AG04450 (cell line): ENCODE measurements around the gene C11orf97. TPM values are rescaled to one million over a fixed set of nuclear protein-coding genes. Genes with fewer than 3 reads are reported as not detected.

Experiments used
- CTCF ChIA-PET: fragments of 300-600, 350-600 bp; formaldehyde crosslinking; extraction: SDS; loops from one replicate; lab custom pipeline; 2022; ENCODE audit warnings: antibody characterized with exemption, inconsistent platforms; lab: Charles Lee
- POLR2A ChIA-PET: fragments of 350-600 bp; formaldehyde crosslinking; extraction: SDS; loops from one replicate; lab custom pipeline; 2021; ENCODE audit warnings: antibody characterized with exemption, inconsistent platforms; lab: Yijun Ruan, JAX
- DNase-seq: peaks from one replicate; pipeline ENCODE4 v3.0.0-alpha.2; 2011; ENCODE audit warnings: low read depth, low spot score
- H3K27ac ChIP-seq: one replicate; pipeline ENCODE4 v1.5.1; 2012; ENCODE audit warnings: low read depth, low read length, control low read depth
- H3K27me3 ChIP-seq: one replicate; pipeline ENCODE4 v1.6.0; 2012; ENCODE audit warnings: low read length; ENCODE audit not compliant: control insufficient read depth, insufficient read depth
- H3K4me3 ChIP-seq: 2 replicates; pipeline ENCODE4 v1.5.1; 2011; ENCODE audit warnings: mild to moderate bottlenecking, low read depth, low read length, control low read depth
- H3K9me3 ChIP-seq: 2 replicates; pipeline ENCODE4 v1.5.1; 2012; ENCODE audit warnings: low read length; ENCODE audit not compliant: control insufficient read depth, insufficient read depth
- polyA plus RNA-seq: library from polyadenylated mRNA; depleted of rRNA; stranded (reverse); fragments of >200 nt; gene quantifications from 2 replicates; pipeline ENCODE4 v1.2.3, GENCODE V29; 2011
- TF ChIP-seq, protein P1 (sequence below): IDR thresholded peaks from 2 replicates; pipeline ENCODE4 v1.5.1; 2011; ENCODE audit warnings: low read depth, low read length, control low read depth, inconsistent platforms

C11orf97 gene
- polyA plus RNA-seq, 1 experiment = not detected

DNA sequence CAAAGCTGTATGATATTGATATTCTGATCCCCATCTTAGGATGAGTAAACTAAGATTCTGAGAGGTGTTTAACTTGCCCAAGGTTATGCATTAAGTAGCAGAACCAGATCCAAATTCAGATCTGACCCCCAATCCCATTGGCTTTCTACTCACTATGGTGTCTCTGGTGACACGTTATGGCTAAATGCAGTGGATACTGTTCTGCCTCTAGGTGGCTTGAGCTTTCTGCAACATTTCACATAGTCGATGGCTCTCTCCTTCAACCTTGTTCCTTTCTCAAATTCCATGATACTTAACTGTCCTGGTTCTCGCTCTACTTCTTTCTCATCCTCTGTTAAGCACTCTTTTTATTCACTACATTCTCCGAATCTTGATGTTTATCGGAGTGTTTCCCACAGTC lies 9.4 kb downstream of the C11orf97 start:
- ChIA-PET CTCF (interaction anchor here (0.9 to 13.7 kb wide), 10 partner anchors 9 to 101 kb away, joined by 3 to 212 read pairs (median 4); partner anchors contain the start of gene C11orf97), POLR2A (no interaction called here)
- Histone ChIP-seq H3K4me3 (no peak overlapping the region), H3K9me3 (no peaks in the 10 kb centered on the region), H3K27me3 (peaks cover 4% of the 10 kb centered on the region), H3K27ac (no peak overlapping the region)
- no peak for DNase-seq
- TF ChIP-seq, protein P1, sequence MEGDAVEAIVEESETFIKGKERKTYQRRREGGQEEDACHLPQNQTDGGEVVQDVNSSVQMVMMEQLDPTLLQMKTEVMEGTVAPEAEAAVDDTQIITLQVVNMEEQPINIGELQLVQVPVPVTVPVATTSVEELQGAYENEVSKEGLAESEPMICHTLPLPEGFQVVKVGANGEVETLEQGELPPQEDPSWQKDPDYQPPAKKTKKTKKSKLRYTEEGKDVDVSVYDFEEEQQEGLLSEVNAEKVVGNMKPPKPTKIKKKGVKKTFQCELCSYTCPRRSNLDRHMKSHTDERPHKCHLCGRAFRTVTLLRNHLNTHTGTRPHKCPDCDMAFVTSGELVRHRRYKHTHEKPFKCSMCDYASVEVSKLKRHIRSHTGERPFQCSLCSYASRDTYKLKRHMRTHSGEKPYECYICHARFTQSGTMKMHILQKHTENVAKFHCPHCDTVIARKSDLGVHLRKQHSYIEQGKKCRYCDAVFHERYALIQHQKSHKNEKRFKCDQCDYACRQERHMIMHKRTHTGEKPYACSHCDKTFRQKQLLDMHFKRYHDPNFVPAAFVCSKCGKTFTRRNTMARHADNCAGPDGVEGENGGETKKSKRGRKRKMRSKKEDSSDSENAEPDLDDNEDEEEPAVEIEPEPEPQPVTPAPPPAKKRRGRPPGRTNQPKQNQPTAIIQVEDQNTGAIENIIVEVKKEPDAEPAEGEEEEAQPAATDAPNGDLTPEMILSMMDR = peak; percentile 52

DNA sequence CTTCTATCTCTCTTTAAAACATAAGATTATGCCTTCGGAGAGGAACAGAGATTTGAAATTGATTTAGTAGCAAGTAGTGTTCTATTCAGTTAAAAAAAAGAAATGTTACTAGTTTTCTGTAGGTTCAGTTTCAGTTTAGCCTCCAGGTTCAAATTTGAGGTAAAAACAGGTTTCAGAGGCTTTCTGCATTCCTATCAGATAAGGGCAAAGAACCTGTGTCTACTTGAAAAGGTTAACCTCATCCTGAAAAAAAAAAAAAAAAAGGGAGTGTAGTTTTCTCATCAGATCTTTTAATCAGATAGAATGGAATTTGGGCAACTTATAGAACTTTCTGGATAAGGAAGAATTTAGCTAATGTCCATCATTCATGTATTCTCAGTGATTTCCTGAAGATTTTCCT lies 12.1 kb downstream of the C11orf97 start:
- TF ChIP-seq, protein P1 = no peak
- no peaks in the 10 kb centered on the region for H3K9me3 ChIP-seq
- ChIA-PET CTCF (interaction anchor here (0.6 to 13.7 kb wide), 4 partner anchors 79 to 1582 kb away, joined by 3 to 212 read pairs (median 4); no protein-coding TSS in a partner anchor), POLR2A (no interaction called here)
- H3K27me3 ChIP-seq = no peaks in the 10 kb centered on the region
- no peak for DNase-seq
- H3K27ac ChIP-seq = no peak overlapping the region
- H3K4me3 ChIP-seq = no peak overlapping the region

DNA sequence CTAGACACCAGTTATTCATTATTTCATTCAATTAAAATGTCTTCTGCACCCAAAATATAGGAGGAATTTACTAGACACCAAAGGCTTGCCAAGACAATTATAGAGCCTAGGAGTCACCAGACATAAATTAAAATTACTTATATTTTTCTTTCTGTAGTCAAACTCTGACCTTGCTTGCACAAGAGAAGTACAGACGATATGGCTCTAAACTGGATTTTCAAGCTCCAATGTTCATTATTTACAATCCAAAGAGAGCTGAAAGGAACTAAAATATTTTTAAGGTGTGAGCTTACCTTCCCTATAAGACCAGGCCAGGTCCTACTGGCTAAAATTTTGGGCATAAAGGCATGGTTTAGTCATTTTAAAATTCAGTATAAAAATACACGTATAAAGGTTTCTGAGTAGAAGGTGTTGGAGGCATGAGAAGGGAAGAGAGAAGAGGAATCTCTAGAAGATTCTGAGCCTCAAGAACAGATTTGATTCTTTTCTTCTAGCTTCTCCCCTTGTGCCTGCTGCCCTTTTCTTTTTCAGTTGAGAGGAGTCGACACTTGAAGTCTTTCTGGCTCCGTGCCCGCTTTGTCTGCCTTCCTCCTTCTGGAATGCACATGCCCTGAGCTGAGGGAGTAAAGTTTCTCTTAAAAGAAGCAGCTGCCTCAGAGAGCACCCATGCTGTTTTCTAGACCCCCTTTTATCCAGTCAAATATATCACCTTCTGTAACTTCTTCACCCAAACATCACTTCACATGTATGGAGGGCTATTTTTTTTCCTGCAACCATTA lies 13.5 kb downstream of the C11orf97 start:
- POLR2A ChIA-PET = interaction anchor here (1.6 kb wide), 1 partner anchor 18 kb away, joined by 4 read pairs; the partner anchor contains the start of gene FUT4
- Histone ChIP-seq H3K27me3 (no peaks in the 10 kb centered on the region), H3K27ac (no peak overlapping the region), H3K9me3 (no peaks in the 10 kb centered on the region), H3K4me3 (no peak overlapping the region)
- TF ChIP-seq, protein P1 = no peak
- DNase-seq = no peak
- CTCF ChIA-PET = interaction anchor here (0.6 to 13.7 kb wide), 6 partner anchors 9 to 630 kb away, joined by 3 to 212 read pairs (median 3); no protein-coding TSS in a partner anchor

DNA sequence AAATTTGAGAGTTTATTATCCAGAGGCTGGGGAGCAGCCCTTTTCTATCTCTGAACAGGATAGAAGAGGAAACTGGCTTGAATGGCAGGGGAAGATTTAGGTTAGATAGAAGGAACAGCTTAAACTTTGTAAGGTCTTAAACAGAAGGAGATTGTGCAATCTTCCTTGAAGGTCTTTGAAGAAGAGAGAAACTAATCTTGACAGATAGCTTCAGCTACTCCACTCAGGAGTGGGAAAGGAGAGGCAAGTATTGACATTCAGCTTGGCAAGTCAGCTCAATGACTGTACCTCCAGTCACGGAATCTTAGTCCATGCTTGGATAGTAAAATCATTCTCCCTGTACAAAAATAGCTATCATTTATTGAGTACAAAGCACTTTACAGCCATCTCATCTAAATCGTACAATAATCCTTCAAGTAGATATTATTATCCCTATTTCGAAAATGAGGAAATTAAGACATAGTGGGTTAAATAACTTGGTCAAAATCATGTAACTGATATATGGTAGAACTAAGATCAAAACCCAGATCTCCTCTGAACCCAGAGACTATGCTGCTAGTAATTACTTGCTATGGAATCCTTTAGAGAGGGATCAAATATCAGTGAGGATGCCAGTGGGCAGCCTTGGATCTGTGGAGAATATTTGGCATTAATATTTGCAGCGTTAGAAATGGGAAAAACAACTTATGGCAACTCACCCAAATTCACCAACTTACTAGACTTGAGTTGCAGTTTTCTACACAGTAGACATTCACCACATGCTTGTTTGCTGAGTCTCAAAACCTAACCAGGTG lies 14.6 kb downstream of the C11orf97 start:
- ChIA-PET POLR2A (interaction anchor here (1.6 kb wide), 1 partner anchor 17 kb away, joined by 4 read pairs; the partner anchor contains the start of gene FUT4), CTCF (interaction anchor here (0.6 to 13.7 kb wide), 4 partner anchors 23 to 631 kb away, joined by 3 to 212 read pairs (median 4); no protein-coding TSS in a partner anchor)
- Histone ChIP-seq H3K4me3 (no peak overlapping the region), H3K9me3 (no peaks in the 10 kb centered on the region), H3K27ac (no peak overlapping the region), H3K27me3 (no peaks in the 10 kb centered on the region)
- TF ChIP-seq, protein P1 = no peak
- DNase-seq = no peak
